GM12874 (cell line): ENCODE results near the gene ZNF554.

Experiments
- CTCF ChIP-seq: IDR thresholded peaks from 2 replicates; pipeline ENCODE4 v1.5.1; 2011; ENCODE audit warnings: low read depth, mild to moderate bottlenecking, control low read depth, low read length, moderate library complexity; ENCODE audit not compliant: insufficient read depth

Gene ZNF554

GRCh38 chr19:2811735-2812413 is 7.8 kb upstream of the ZNF554 start:
- no peak for TF ChIP-seq CTCF

- TF ChIP-seq CTCF: no peak
Measured at GRCh38 chr19:2812414-2813234, 7.0 kb upstream of the ZNF554 start.

GRCh38 chr19:2813235-2814160 is 6.2 kb upstream of the ZNF554 start:
- TF ChIP-seq CTCF: no peak

- TF ChIP-seq CTCF: no peak
Measured at GRCh38 chr19:2814426-2814825, 5.2 kb upstream of the ZNF554 start.

GRCh38 chr19:2815191-2815614 is 4.5 kb upstream of the ZNF554 start:
- no peak for TF ChIP-seq CTCF

- no peak for TF ChIP-seq CTCF
Measured at GRCh38 chr19:2815923-2816322, 3.7 kb upstream of the ZNF554 start.

- no peak for TF ChIP-seq CTCF
Measured at GRCh38 chr19:2816641-2817040, 3.0 kb upstream of the ZNF554 start.
